Hematopoietic multipotent progenitor cell treated with erythropoietin and hydrocortisone succinate and interleukin-3 and kit ligand, for 4 days (in vitro differentiated cells): Measurements from ENCODE around the gene GNAL.

Experiments
- DNase-seq: peaks from one replicate; pipeline ENCODE4 v3.0.0-alpha.2; 2015

The GNAL gene

DNA sequence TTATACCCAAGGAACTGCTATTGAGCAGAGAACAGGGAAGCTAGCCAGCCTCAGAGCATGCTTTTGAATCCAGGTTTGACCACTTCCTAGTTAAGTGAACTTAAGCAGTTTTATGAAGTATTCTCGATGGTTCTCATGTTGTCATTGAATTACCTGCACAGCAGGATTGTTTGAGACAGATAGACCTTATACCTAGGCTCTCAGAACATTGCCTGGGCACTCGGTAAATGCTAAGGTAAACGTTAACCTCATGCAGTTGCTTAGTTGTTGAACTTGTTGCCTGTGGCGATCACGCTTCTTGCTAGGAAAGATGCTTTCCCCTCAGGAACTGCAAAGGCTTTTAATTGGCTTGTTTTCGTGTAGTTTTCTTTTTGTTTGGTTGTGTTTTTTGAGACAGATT lies 128.2 kb downstream of the GNAL start:
- no peak for DNase-seq

DNA sequence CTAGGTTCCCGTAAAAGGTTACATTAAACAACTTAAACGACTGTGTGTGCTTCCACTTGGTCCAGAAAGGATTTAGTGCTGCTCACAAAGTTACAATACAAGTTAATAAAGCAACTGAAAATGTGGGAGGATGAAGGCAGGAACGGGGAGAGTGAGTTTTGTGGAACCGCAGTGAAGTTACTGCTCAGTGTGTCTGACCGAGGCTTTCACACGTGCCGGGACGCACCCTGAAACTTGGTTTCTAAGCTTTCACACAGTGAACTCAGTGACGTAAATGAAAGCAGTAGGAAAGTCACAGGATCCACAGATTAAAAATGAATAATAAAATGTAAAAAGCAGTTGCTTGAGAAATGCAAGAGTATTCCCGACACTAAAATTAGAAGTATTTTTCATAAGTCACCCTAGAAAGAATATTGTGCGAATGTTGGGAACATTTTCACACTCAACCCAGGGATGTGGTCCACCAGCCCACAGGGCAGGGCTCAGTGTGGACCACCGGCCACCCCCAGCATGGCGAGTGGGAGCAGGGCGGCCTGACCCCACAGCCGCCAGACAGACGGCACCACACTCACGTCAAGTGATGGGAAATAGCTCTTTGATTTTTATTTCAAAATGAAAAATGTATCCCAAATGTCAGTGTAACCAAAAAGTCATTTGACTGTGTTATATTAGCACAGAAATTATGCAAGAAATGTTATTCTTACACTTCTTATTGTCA lies 129.6 kb downstream of the GNAL start:
- DNase-seq, result no peak

DNA sequence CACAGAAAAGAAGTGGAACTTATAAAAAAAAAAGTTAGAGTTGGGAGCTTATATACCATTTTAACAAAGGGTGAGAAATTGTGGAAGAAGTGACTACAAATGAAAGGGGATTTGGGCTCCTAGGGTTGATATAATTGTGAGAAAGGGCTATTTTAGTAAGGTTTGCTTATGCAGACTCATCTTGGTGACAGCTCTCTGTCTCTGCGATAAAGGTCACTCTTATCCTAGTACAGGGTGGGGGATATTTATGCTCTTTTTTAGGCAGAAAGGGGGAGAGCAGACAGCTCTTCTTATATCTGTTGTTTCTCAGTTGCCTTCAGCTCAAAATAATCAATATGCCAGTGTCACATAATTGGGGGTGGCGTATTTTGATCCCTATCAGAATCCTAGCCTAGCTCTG lies 130.9 kb downstream of the GNAL start:
- no peak for DNase-seq

DNA sequence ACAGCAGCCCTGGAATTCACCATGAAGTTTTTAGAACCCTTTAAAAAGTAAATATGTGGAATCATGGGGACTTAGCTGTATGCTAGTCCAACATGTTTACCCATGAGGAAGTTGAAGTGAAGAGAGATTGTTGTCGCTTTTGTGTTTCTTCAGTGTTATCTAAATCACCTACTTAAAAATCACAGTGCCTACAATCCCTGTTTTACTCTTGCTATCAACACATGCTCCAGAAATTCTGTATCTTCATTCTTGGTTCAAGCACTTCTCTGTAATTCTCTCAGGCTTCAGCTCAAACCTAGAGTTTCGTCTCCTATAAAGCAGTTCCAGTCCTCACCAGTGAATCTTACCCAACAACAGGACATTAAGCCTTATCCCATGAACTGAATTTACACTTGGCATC lies 131.6 kb downstream of the GNAL start:
- no peak for DNase-seq

DNA sequence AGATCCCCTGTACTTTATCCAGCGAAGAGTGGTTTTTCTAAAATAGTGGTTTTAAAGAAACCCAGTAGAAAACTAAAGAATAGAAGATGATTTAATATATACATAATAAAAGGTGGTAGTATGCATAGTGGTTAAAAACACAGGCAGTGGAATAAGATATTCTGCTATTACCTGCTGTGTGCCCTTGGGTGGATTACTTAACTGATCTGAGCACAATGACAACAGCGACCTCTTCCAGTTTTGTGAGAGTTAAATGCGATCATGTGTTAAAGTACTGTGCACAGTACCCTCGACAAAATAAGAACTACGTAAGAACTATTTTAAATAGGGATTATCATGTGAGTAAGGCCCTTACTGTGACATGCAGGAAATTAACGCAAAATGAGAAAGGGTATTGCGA lies 132.1 kb downstream of the GNAL start:
- DNase-seq, result no peak

DNA sequence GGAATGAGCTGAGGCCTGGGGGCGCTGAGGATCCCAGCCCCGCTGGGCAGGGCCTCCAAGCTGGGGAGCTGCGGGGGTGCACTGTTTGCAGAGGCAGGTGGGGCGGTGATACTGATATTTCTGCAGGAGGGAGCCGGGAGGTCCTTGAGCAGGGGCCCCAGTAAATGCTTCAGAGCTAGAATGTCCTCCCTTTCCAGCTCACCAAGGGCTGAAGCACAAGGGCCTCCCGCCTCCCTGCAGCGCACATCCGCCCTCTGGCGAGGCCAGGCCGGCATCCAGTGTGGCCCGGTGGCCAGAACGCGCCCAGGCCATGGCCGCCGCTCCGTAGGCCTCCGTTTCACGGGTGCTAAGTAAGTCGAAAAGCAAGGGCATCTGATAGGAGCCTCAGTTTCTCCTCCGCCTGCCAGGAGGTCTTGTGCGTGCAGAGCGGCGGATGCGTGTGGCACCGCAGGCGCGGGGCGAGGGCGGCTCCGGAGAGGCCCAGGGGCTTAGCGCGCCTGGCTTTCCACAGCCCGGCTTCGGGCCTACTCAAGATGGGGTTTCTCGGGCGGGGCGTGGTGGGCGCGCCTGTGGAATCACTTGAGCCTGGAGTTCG lies 132.7 kb downstream of the GNAL start:
- no peak for DNase-seq

DNA sequence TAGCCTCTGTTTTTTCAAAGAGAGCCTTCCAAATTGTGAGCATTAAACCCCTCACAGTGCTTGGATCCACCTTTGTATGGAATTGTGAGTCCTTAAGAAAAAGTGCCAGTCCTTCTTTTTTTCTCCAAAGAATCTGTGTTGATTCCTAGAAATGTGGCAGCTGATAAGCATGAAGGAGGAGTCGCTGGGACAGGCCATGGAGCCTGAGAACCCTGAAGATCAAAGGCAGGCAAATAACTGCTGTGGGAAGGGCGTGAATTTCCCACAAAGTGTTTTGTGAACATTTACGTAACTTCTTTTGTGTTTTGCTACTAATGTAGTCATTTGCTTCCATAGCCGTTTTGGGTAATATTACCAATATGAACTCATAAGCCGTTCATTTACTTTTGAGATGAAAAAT lies 134.5 kb downstream of the GNAL start:
- DNase-seq, result no peak

DNA sequence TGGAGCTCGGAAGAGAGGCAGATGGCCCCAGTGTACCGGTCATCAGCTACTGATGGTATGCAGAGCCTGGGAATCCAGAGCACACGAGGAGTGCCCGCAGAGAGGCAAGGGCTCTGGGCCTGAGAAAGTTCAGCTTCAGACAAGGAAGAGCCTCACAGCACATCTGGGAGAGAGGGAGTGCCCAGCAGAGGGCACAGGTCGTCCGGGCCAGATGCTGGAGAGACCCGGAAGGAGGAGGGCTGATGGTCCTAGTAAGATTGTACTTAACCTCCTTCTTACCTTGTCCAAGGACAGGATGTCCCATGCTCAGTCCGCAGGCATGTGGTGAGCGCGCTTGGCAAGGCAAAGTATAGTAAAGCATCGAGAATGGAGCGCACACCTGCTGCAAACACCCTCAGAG lies 137.8 kb downstream of the GNAL start:
- peak; percentile 10 for DNase-seq

DNA sequence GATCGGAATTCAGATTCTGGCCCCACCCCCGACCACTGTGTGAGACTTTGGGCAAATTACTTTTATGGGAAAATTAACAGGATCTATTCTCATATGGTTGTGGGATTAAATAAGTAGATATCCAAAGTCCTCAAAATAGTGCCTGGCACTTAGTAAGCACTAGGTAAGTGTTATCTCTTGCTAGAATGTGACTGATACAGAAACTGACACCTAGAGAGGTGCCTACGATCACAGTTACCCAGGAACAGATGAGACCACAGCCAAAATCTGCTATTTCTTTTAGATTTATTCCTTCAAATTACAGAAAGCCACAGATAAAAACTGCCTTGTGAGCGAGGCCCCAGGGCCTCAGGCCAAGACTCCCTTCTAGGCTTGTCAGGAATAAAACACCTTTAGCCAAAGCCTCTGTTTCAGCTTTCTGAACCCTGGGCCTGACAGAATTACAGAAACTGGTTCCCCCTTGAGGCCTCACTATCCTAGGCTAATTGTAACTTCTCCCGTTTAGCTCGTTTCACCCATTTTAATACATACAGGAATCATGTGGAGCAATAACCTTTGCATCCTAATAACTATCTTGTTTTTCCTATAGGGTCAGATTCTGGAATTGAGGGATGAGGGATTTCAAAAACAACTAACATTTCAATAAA lies 139.8 kb downstream of the GNAL start:
- no peak for DNase-seq

DNA sequence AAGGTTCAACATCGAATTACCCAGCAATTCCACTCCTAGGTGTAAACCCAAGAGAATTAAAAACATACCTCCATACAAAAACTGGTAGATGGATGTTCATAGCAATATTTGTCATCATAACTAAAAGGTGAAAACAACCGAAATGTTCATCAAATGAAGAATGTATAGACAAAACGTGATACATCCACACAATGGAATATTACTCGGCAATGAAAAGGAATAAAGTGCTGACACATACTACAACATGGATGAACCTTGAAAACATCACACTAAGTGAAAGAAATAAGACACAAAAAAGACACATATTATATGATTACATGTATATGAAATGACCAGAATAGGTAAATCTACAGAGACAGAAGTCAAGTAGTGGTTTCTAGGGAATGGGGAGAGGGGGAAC lies 141.5 kb downstream of the GNAL start:
- no peak for DNase-seq

DNA sequence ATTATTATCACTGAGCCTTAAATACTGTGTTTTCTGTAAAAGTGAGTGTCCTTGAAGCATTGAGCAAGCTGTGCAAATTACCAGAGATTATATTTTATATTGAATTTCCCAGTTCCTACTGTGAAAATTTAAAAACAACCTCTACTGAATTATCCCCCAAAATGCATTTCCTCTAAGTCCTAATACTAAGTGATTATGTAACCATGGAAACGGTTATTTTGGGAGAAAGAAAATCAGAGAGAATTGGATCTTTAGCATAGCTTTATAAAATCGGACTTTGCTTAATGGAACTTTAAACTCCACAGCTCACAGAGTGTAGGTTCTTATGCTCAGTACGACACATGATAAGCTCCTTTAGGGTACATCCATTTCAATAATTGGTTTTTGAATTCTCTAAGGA lies 142.9 kb downstream of the GNAL start:
- no peak for DNase-seq

DNA sequence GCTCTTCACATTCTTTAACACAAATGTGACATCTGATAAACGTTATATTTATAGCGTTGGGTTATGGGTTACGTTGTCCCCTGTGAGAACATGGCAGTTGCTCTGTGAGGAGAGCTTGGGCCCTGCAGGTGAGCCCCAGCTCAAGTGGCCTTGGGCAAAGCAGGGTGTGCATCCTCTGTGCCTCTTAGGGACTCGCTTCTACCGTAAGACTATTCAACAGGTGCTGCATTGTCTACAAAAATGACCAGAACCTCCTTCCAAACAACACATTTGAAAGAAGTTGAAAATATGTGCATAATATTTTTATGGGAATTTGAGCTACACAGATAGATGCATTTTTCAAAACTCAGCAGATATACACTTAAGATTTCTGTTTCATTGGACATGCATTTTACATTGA lies 145.7 kb downstream of the GNAL start:
- no peak for DNase-seq

DNA sequence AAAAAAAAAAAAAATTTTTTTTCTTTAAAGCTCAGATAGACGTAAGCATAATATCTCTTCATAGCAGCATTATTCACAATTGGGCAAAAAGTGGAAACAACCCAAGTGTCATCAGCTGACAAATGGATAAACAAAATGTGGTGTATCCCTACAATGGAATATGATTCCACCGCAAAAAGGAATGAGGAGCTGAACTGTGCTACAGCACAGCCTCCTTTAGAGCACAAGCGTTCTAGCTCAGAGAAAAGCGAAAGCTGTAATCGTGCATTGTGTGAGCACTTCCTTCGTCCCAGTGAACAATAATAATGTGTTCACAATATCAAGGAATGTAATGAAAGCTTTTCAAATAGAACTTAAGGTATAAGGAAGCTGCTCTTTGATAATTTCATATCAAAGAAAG lies 150.5 kb downstream of the GNAL start:
- no peak for DNase-seq

DNA sequence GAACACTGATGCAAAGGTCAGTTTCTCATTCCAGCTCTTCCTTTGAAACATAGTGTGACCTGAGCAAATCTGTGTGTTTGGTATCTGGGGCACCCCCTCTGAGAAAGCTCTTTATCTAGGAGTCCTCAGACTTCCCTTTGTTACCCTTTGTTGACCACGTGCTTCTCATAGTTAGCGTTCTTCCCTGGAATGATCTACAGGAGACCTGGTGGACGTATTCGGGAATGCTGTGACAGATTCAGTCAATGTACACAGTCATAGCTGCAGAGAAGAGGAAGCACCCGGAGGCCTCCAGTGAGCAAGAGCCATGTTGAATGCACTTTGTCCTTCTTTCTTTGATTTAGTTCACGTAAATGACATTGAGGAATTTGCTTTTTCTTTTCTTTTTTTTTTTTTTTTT lies 151.4 kb downstream of the GNAL start:
- no peak for DNase-seq

DNA sequence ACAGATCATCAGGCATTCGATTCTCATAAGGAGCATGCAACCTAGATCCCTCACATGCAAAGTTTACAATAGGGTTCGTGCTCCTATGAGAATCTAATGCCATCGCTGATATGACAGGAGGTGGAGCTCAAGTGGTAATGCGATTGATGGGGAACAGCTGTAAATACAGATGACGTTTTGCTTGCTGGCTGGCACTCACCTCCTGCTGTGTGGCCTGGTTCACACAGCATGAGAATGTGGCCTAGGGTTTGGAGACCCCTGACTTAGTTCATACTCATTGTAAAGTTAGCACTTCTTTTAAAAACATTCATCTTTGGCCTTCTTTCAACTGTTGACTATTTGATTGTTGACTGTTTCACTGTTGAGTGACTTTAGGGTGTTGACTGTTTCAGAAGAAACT lies 153.5 kb downstream of the GNAL start:
- no peak for DNase-seq

DNA sequence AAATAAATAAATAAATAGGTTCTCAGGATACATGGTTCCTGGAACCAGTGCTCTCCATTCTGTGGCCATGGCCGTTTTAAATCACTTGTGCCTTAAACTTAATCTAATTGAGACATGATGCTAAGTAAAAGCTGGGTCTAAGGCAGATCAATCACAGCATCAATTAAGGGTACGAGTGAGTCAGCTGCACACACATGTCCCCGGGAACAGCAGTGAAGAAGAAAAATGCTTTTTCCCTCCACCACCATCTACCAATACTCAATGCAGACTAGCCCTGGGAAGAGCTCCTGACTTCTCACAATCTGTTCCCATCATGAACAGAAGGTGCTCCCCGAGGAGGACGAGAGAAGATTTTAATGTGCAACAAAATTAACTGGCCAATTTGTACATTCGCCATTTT lies 155.4 kb downstream of the GNAL start:
- no peak for DNase-seq

DNA sequence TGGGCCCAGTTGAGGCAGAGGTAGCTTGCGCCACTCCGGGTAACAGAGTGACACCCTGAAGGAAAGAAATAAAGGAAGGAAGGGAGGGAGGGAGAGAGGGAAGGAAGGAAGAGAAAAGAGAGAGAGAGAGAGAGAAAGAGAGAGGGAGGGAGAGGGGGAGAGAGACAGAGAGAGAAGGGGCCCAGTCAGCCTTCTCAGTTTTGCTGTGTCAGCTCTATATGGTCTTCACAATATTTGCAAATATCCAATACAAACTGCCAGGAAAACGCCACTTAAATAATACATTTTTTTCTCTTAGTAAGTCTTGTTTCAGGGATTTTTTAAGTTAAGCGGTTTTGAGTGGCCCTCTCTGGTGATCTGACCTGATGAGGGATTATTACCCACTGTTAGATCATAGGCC lies 156.6 kb downstream of the GNAL start:
- DNase-seq, result no peak

DNA sequence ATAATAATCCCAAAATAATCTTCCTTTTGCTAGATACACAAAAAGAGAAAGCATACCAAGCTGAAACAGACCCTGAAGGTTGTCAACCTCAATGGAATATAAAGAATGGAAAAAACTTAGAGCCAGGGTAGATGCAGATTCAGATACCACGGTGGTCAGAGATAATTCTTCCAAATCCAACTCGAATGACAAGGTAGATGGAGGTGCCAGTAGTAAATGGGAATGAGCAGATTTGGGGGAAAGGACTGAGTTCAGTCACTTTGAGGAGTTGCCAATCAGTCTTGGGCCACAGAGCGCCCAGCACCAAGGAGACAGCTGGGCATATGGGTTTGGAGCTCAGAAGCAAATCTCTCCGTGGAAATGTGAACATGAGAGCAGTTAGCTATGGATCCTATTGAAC lies 158.7 kb downstream of the GNAL start:
- DNase-seq, result no peak

DNA sequence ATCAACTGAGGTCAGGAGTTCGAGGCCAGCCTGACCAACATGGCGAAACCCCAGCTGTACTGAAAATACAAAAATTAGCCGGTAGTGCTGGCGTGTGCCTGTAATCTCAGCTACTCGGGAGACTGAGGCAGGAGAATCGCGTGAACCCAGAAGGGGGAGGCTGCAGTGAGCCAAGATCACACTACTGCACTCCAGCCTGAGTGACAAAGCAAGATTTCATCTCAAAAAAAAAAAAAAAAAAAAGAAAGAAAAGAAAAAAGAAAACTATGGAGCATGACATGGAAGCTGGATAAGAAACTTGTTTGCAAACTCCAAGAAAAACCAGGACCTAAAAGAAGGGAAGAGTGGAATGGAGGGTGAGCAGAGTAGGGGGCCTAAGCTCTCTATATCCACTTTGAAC lies 160.2 kb downstream of the GNAL start:
- DNase-seq, result no peak

DNA sequence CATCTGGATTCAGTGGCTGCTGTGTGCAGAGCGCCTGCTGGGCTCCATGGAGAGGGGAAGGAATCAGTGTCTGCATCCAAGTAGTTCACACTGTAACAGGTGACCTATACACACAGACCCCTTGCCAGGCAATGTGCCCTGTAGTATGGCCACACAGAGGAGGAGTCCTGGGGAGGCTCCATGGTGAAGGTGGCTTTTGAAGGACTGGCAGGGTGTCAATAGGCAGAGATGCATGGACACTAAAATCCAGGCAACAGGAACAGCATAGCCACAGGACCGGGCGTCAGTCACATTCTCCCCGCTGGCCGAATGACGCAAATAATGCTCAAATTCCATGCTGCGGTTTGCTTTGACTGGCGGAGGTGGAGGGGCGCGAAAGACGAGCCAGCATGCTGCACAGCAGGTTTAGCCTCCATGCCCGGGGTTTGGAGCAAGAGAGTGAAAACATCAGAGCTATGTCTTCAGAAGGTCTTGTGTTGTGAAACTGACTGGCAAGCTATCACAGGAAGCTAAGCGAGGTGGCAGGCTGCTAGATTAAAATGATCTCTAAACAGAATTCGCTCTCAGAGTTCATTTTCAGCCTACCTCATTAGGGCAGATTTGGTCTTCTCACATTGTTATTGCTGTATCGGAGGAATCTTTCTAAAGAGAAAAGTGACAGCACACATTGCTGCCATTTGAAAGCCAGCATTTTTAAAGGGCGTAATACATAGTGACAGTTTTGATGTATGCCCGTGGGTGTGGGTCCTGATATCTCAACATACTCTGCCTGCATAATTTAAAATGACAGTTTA lies 161.0 kb downstream of the GNAL start:
- DNase-seq, result peak; percentile 68

DNA sequence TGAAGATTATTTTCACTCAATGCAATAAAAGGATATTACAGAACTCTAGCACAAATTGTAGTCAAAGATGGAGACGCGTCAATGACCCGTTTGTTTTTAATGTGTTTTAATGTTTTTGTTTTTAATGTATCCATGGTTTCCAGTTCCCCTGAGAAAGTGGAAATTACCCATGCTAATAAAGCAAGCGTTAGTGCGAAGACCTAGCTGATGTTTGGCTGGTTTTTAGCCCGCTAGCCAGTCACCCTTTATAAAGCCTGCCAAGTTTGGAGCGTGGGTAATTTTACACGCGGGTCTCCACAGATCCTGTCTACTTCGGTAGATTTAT lies 161.7 kb downstream of the GNAL start:
- no peak for DNase-seq

DNA sequence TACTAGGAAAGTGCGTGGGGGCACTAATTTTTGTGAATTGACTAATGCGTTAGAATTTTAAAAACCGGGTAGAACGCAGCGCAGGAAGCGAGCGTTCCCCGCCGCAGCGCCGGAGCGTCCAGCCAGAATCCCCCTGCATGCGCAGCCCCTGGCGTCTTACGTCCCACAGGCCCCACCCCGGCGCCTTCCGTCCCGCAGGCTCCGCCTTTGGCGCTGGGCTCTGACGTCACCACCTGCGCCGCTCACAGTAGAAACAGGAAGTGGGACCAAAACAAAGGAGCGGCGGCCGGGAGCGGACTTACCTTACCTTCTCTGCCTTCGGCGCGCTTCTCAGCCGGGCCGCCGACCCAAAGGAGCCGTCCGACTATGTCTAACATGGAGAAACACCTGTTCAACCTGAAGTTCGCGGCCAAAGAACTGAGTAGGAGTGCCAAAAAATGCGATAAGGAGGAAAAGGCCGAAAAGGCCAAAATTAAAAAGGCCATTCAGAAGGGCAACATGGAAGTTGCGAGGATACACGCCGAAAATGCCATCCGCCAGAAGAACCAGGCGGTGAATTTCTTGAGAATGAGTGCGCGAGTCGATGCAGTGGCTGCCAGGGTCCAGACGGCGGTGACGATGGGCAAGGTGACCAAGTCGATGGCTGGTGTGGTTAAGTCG lies 162.2 kb downstream of the GNAL start, which contains the start of gene CHMP1B:
TSS of gene CHMP1B (plus strand) at position 268 of the 660 bp plus-strand sequence. CDS start at position 367, 99 bp downstream.
- DNase-seq, result peak; percentile 99

DNA sequence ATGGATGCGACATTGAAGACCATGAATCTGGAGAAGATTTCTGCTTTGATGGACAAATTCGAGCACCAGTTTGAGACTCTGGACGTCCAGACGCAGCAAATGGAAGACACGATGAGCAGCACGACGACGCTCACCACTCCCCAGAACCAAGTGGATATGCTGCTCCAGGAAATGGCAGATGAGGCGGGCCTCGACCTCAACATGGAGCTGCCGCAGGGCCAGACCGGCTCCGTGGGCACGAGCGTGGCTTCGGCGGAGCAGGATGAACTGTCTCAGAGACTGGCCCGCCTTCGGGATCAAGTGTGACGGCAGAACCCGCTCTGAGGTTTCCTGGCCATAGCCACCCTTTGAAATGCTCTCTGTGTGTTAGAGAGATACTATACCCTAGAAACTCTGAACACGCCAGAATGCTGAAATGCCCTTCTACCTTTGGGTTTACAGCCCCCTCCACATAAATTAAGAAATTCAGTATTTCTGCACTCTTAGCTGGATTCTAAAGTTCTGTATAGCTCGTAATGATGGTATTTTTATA lies 162.8 kb downstream of the GNAL start:
- DNase-seq, result peak; percentile 58
